C4-2B (cell line): ENCODE measurements around the gene DENND1A.
"Not testable (repeated sequence)": the region's sequence is repeated elsewhere in the genome, so short reads cannot be mapped to it uniquely, and the experiment has no call there.

Source experiments
- H3K27ac ChIP-seq: fragments of 450-650 bp; 2 replicates; pipeline ENCODE4 v1.5.1; 2017
- CTCF ChIP-seq: fragments of 450-650 bp; conservative IDR thresholded peaks from 2 replicates; pipeline ENCODE4 v1.5.1; 2017; ENCODE audit warnings: mild to moderate bottlenecking
- ZFX ChIP-seq: fragments of 450-650 bp; IDR thresholded peaks from 2 replicates; pipeline ENCODE4 v1.6.1; 2017

The DENND1A gene

GRCh38 chr9:123923884-123924283 is 6.0 kb downstream of the DENND1A start:
- H3K27ac ChIP-seq: no peak overlapping the region
- no peak for TF ChIP-seq ZFX
- TF ChIP-seq CTCF: no peak

GRCh38 chr9:123923377-123923776 is 6.5 kb downstream of the DENND1A start:
- no peak for TF ChIP-seq CTCF
- TF ChIP-seq ZFX: no peak
- peak overlapping the region; percentile 54; the same call in 1 of the 2 replicates for H3K27ac ChIP-seq

- H3K27ac ChIP-seq: peak overlapping the region; percentile 54; the same call in 1 of the 2 replicates
- no peak for TF ChIP-seq CTCF
- TF ChIP-seq ZFX: no peak
Measured at GRCh38 chr9:123922911-123923310, 7.0 kb downstream of the DENND1A start.

DNA sequence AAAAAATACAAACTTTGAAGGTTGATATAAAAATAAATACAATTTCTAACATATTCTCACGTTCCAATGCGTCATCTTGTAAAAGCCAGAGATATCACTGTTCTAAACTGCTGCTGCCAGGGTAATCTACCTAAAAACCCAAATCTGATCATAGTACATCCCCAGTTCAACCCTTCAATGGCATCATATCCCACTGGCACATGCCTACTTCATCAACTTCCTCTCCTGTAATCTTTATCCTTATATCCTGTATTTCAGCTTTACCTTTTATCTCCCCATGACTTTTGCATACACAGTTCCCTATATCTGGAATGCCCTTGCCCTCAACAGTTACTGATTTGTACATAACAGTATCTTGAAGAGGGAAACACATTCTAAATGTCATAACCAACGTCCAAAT is 7.5 kb downstream of the DENND1A start:
- TF ChIP-seq ZFX (no peak), CTCF (no peak)
- H3K27ac ChIP-seq: no peak overlapping the region

- H3K27ac ChIP-seq: no peak overlapping the region
- TF ChIP-seq ZFX (no peak), CTCF (no peak)
Measured at GRCh38 chr9:123914517-123915196, 15.3 kb downstream of the DENND1A start.

GRCh38 chr9:123912167-123912897 is 17.6 kb downstream of the DENND1A start:
- TF ChIP-seq CTCF (no peak), ZFX (no peak)
- H3K27ac ChIP-seq: no peak overlapping the region

GRCh38 chr9:123911024-123911423 is 18.9 kb downstream of the DENND1A start:
- TF ChIP-seq ZFX: no peak
- no peak for TF ChIP-seq CTCF
- H3K27ac ChIP-seq: no peak overlapping the region

- not testable (repeated sequence) for H3K27ac ChIP-seq
Measured at GRCh38 chr9:123909192-123909591, 20.7 kb downstream of the DENND1A start.

DNA sequence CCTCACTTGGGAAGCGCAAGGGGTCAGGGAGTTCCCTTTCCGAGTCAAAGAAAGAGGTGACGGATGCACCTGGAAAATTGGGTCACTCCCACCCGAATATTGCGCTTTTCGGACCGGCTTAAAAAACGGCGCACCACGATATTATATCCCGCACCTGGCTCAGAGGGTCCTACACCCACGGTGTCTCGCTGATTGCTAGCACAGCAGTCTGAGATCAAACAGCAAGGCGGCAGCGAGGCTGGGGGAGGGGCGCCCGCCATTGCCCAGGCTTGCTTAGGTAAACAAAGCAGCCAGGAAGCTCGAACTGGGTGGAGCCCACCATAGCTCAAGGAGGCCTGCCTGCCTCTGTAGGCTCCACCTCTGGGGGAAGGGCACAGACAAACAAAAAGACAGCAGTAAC is 26.4 kb downstream of the DENND1A start:
- not testable (repeated sequence) for H3K27ac ChIP-seq
